ENCODE results near the gene NOL4L.

NOL4L gene

GRCh38 chr20:32538526-32538939 is 46.6 kb downstream of the NOL4L start:
- DNase-seq = no peak

GRCh38 chr20:32537657-32538525 is 47.2 kb downstream of the NOL4L start:
- DNase-seq = no peak

- no peak for DNase-seq
Observed at GRCh38 chr20:32536851-32537656, 48.1 kb downstream of the NOL4L start.

- DNase-seq = peak; percentile 98
Observed at GRCh38 chr20:32535953-32536823, 48.9 kb downstream of the NOL4L start.

- peak; percentile 16 for DNase-seq
Observed at GRCh38 chr20:32535316-32535952, 49.7 kb downstream of the NOL4L start.

- DNase-seq = no peak
Observed at GRCh38 chr20:32534661-32535240, 50.4 kb downstream of the NOL4L start.

GRCh38 chr20:32533732-32534131 is 51.4 kb downstream of the NOL4L start:
- no peak for DNase-seq

GRCh38 chr20:32532246-32532645 is 52.9 kb downstream of the NOL4L start:
- DNase-seq = no peak

GRCh38 chr20:32528905-32529670 is 56.0 kb downstream of the NOL4L start:
- DNase-seq = no peak

GRCh38 chr20:32528171-32528891 is 56.8 kb downstream of the NOL4L start:
- peak; percentile 86 for DNase-seq

- no peak for DNase-seq
Observed at GRCh38 chr20:32527447-32528055, 57.6 kb downstream of the NOL4L start.

- DNase-seq = no peak
Observed at GRCh38 chr20:32527052-32527446, 58.1 kb downstream of the NOL4L start.

- no peak for DNase-seq
Observed at GRCh38 chr20:32526541-32526940, 58.6 kb downstream of the NOL4L start.

- no peak for DNase-seq
Observed at GRCh38 chr20:32526125-32526524, 59.0 kb downstream of the NOL4L start.

GRCh38 chr20:32524829-32525501 is 60.2 kb downstream of the NOL4L start:
- DNase-seq = peak; percentile 75

- DNase-seq = peak; percentile 88
Observed at GRCh38 chr20:32523613-32524213, 61.4 kb downstream of the NOL4L start.

- DNase-seq = peak; percentile 69
Observed at GRCh38 chr20:32522776-32523612, 62.1 kb downstream of the NOL4L start.

- peak; percentile 92 for DNase-seq
Observed at GRCh38 chr20:32522526-32522775, 62.7 kb downstream of the NOL4L start.
